ENCODE results near the gene LRRC32.
A peak's percentile ranks its signal among the peaks of the same experiment; 100 is the strongest.

The LRRC32 gene

GRCh38 chr11:76654980-76655379 is 15.6 kb downstream of the LRRC32 start:
- TF ChIP-seq CTCF (IDR thresholded peaks at IDR 0.05) = no peak
- Histone ChIP-seq H3K4me3 (peak overlapping the region; percentile 9), H3K27ac (peak overlapping the region; percentile 89 to 90)
- DNase-seq (ENCODE audit: low spot score) = peak; percentile 77

GRCh38 chr11:76654298-76654851 is 16.2 kb downstream of the LRRC32 start:
- TF ChIP-seq CTCF (IDR thresholded peaks at IDR 0.05) = no peak
- DNase-seq (ENCODE audit: low spot score) = peak; percentile 92
- H3K27ac ChIP-seq = peak overlapping the region; percentile 89 to 90
- H3K4me3 ChIP-seq = peak overlapping the region; percentile 14

GRCh38 chr11:76653674-76654284 is 16.8 kb downstream of the LRRC32 start:
- peak; percentile 90 for DNase-seq (ENCODE audit: low spot score)
- TF ChIP-seq CTCF (IDR thresholded peaks at IDR 0.05) = no peak
- H3K4me3 ChIP-seq = peak overlapping the region; percentile 14
- H3K27ac ChIP-seq = peak overlapping the region; percentile 89 to 90

GRCh38 chr11:76653012-76653673 is 17.4 kb downstream of the LRRC32 start:
- DNase-seq (ENCODE audit: low spot score) = peak; percentile 70
- Histone ChIP-seq H3K4me3 (no peak overlapping the region), H3K27ac (peak overlapping the region; percentile 89 to 90)
- TF ChIP-seq CTCF (IDR thresholded peaks at IDR 0.05) = no peak

- DNase-seq (ENCODE audit: low spot score) = no peak
- Histone ChIP-seq H3K27ac (peak overlapping the region; percentile 8 to 42), H3K4me3 (no peak overlapping the region)
- no peak for TF ChIP-seq CTCF (IDR thresholded peaks at IDR 0.05)
These were observed 20.6 kb downstream of the LRRC32 start for GRCh38 chr11:76649851-76650372.

GRCh38 chr11:76649011-76649410 is 21.5 kb downstream of the LRRC32 start:
- no peak for TF ChIP-seq CTCF (IDR thresholded peaks at IDR 0.05)
- no peak for DNase-seq (ENCODE audit: low spot score)
- Histone ChIP-seq H3K4me3 (no peak overlapping the region), H3K27ac (no peak overlapping the region)
